Heart right ventricle (tissue), 16 donors: ENCODE measurements around the gene POU6F2. TPM values are rescaled to one million over a fixed set of nuclear protein-coding genes. Genes with fewer than 3 reads are reported as not detected.

Experiments used
- ATAC-seq, 8 donors: fragments of 200-7000 bp; cut with Tn5 transposase; one replicate each; pipeline ENCODE4 v1.9.1; 2020; ENCODE audit warnings: mild to moderate bottlenecking in 8 of 8, moderate library complexity in 8 of 8, moderate number of reproducible peaks in 1 of 8
- DNase-seq, 2 donors: peaks; one replicate each; pipeline ENCODE4 v3.0.0-alpha.2; 2020
- H3K27ac ChIP-seq, 10 donors: fragments of 200-600 bp; sonication (generic) in 2 of 10; one replicate each; pipeline versions ENCODE4 v1.5.0 to v1.8.0; 2020 to 2022; ENCODE audit warnings: mild to moderate bottlenecking in 3 of 10
- H3K27me3 ChIP-seq, 7 donors: fragments of 200-600 bp; one replicate each; pipeline ENCODE4 v1.8.0; 2021 to 2022; ENCODE audit warnings: mild to moderate bottlenecking in 2 of 7
- H3K36me3 ChIP-seq, 9 donors: fragments of 200-600 bp; sonication (generic) in 1 of 9; one replicate each; pipeline versions ENCODE4 v1.5.0 to v1.8.0; 2020 to 2022; ENCODE audit warnings: mild to moderate bottlenecking in 2 of 9
- H3K4me1 ChIP-seq, 9 donors: fragments of 200-600 bp; sonication (generic) in 1 of 9; one replicate each; pipeline versions ENCODE4 v1.5.0 to v1.8.0; 2020 to 2022; ENCODE audit warnings: mild to moderate bottlenecking in 4 of 9
- H3K4me3 ChIP-seq, 10 donors: fragments of 200-600 bp; sonication (generic) in 2 of 10; one replicate each; pipeline versions ENCODE4 v1.5.0 to v1.8.0; 2020 to 2022; ENCODE audit warnings: mild to moderate bottlenecking in 7 of 10, moderate library complexity in 2 of 10
- H3K9me3 ChIP-seq, 11 donors: fragments of 200-600 bp in 10 of 11; sonication (generic) in 2 of 11; one replicate each; pipeline versions ENCODE4 v1.5.0 to v1.8.0; 2013 to 2022; ENCODE audit warnings: mild to moderate bottlenecking in 2 of 11, control low read depth in 1 of 11, moderate library complexity in 1 of 11
- WGBS, 2 donors: extraction: QIAGEN DNeasy Blood & Tissue Kit; methylation state at CpG; one replicate each; pipeline ENCODE4 v1.1.7; 2013; ENCODE audit warnings: inconsistent platforms in 1 of 2; 5-methylcytosine and 5-hydroxymethylcytosine counted together
- intact Hi-C, 10 donors: fragments of 100-400 bp; cut with DNase I; formaldehyde crosslinking; loops; one replicate each; pipeline versions ENCODE4 v1.11.1 to v1.14.2; 2022
- polyA plus RNA-seq, 2 donors: library from polyadenylated mRNA; stranded (reverse); fragments of 200-250 nt; gene quantifications; one replicate each; pipeline ENCODE4 v1.2.3, GENCODE V29; 2013
- total RNA-seq, 10 donors: library from RNA; stranded (reverse); fragmentation: NEBNext Ultra II Directional in 3 of 10; extraction: Animal tissue kit (Norgen Biotek cat#: 25700) in 3 of 10; gene quantifications; one replicate each; pipeline versions ENCODE4 v1.2.1 to v1.2.4, GENCODE V29; 2021 to 2023
- TF ChIP-seq, protein P1 (sequence below), 9 donors: fragments of 200-600 bp; sonication (generic) in 2 of 9; IDR thresholded peaks; one replicate each; pipeline versions ENCODE4 v1.5.0 to v1.8.0; 2021 to 2022; ENCODE audit warnings: antibody characterized with exemption in 9 of 9, mild to moderate bottlenecking in 5 of 9, moderate library complexity in 1 of 9
- donor health status: Arrhythmogenic right ventricular cardiomyopathy.
- donor health status: ischemic (EF 13 %, LVEDD 7.1; RV severe dilation, severe dysfunction).
- donor health status: healthy with polysubstance abuse.
- donor health status: DM: no; HTN: yes; CAD: no.
- donor health status: DM: no; HTN: no; CAD: no.
- donor health status: ischemic (EF 25% LVEDD 6.9; RV normal size, moderate dysfunction).
- donor health status: ischemic (EF 25% LVEDD 5.7; RV mildly dilated, moderate dysfunction).
- donor health status: healthy.
- donor health status: DM: yes; HTN: yes; CAD: no.
- donor health status: Ischemic cardiomyopathy.
- donor health status: ischemic (EF 35%, LVEDD 5.7; RV mildly dilated, moderate dysfunction).
- donor health status: nonischemic (EF 11% LVEDD 7.7; RV severe dilation, severe dysfunction).
- donor health status: DM: yes; HTN: yes; CAD: no.
- donor health status: PGD.
- donor health status: ischemic (EF 29% LVEDD 5.4; RV normal size, mild dysfunction).
- donor health status: nonischemic (EF 23%, LVEDD 6.1; RV moderate dilation, normal function).

The POU6F2 gene
- total and polyA plus RNA-seq, 12 donors, result under 0.01 to 0.83 (median 0.34) TPM

DNA sequence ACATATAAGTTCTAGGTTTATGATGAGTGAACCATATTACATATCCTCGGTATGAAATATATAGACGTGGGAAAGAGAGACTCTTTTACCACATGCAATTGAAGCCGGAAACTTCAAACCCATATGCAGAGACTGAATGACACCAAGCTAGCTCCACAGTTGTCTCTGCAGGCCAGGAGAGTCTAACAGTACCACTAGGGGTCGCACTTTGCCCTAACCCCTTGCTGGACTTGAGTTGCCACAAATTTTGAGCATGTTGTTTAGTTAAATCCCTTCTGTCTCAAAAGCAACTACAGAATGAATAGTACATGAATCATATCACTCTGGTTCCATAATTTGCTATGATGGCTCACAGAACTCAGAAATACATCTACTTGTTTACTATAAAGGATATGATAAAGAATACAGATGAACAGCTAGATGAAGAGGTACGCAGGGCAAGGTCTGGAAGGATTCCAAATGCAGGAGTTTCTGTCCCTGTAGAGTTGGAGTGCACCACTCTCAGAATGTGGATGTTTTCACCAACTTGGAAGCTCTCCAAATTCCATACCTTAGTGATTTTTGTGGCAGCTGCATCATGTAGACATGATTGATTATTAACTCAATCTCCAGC is 476.1 kb downstream of the POU6F2 start:
- intact Hi-C loops, result no loop called here
- DNase-seq (no peak), ATAC-seq (no peak)
- Histone ChIP-seq H3K4me3 (no peak overlapping the region), H3K27ac (no peak overlapping the region), H3K27me3 (peaks cover 0 to 28% (median 9%) of the 10 kb centered on the region in 7 donors), H3K4me1 (no peaks in the 10 kb centered on the region), H3K36me3 (no peaks in the 10 kb centered on the region), H3K9me3 (no peaks in the 10 kb centered on the region)
- 41 to 45% methylated on average over 5 of the region's 5 CpGs for WGBS, 2 donors
- TF ChIP-seq, protein P1, sequence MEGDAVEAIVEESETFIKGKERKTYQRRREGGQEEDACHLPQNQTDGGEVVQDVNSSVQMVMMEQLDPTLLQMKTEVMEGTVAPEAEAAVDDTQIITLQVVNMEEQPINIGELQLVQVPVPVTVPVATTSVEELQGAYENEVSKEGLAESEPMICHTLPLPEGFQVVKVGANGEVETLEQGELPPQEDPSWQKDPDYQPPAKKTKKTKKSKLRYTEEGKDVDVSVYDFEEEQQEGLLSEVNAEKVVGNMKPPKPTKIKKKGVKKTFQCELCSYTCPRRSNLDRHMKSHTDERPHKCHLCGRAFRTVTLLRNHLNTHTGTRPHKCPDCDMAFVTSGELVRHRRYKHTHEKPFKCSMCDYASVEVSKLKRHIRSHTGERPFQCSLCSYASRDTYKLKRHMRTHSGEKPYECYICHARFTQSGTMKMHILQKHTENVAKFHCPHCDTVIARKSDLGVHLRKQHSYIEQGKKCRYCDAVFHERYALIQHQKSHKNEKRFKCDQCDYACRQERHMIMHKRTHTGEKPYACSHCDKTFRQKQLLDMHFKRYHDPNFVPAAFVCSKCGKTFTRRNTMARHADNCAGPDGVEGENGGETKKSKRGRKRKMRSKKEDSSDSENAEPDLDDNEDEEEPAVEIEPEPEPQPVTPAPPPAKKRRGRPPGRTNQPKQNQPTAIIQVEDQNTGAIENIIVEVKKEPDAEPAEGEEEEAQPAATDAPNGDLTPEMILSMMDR (IDR thresholded peaks at IDR 0.05), result peak; percentile 13 to 77 (median 53)

DNA sequence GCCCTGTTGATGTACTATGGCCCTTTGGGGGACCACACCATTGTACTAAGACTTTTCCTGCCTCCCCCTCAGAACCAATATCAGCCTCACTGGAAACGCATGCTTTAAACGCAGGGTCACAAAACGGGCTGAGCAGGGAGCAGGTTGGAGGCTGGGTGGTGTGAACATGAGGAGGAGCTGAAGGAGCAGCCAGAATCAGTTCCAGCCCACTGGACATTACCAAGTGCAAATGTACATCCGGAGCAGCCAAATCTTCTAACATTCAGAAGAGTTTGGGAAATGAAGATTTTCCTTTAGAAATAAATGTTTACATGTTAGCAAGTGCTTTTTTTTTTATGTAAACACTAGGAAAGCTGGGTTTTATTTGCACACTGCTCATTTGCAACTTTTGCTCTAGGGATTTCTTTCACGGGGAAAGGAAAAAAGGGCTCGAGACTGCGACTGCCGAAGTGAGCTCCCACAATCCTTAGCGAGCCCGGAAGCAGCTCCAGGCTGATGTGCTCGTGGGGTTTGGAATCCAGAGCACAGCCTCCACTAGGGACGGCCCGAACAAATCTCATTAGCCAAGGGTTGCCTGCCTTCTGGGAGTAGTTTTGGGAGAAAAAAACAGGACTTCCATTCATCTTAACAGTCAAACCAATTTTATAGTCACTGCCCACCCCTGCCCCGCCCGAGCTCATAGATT is 480.5 kb downstream of the POU6F2 start:
- TF ChIP-seq, protein P1 (IDR thresholded peaks at IDR 0.05), result no peak
- ATAC-seq (peak in 2 of 8 donors; percentile 42 to 52), DNase-seq (no peak)
- peaks cover 0 to 7% (median 0%) of the 10 kb centered on the region in 7 donors for H3K27me3 ChIP-seq
- no peaks in the 10 kb centered on the region for H3K9me3 ChIP-seq
- no peaks in the 10 kb centered on the region for H3K4me1 ChIP-seq
- intact Hi-C loops, result no loop called here
- H3K27ac ChIP-seq, result no peak overlapping the region
- H3K36me3 ChIP-seq, result no peaks in the 10 kb centered on the region
- 60 to 64% methylated on average over 15 of the region's 15 CpGs for WGBS, 2 donors
- peak overlapping the region in 4 of 10 donors; percentile 10 to 31 (median 10) for H3K4me3 ChIP-seq

DNA sequence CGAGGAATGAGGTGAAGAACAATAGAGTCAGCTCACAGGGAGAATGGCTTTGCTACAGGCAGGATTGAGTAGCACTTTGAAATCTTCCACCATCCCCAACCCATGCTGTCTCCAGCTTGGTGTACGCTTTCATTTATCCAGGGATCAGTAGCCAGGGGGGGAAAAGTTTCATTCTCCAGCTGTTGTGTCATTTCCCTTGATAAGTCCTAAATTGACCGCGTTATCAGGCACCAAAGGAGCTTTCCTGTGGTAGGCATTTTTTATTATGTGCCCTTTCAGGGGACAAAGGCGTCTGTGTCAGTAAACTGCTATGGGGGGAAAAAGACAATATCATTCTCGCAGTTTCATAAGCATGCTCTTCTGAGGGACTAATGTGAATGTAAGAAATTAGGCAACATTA is 481.9 kb downstream of the POU6F2 start:
- Histone ChIP-seq H3K4me3 (no peak overlapping the region), H3K27ac (no peak overlapping the region), H3K36me3 (no peaks in the 10 kb centered on the region), H3K4me1 (no peaks in the 10 kb centered on the region), H3K9me3 (no peaks in the 10 kb centered on the region), H3K27me3 (peaks cover 0 to 7% (median 0%) of the 10 kb centered on the region in 7 donors)
- intact Hi-C loops, result loop anchor here in 5 of 10 donors (5.0 to 10.0 kb wide), 4 partner anchors 525 to 665 kb away; no protein-coding TSS in a partner anchor
- DNase-seq, result no peak
- WGBS, 2 donors, result 57 to 60% methylated on average over 6 of the region's 6 CpGs
- TF ChIP-seq, protein P1 (IDR thresholded peaks at IDR 0.05), result no peak
- ATAC-seq, result no peak

DNA sequence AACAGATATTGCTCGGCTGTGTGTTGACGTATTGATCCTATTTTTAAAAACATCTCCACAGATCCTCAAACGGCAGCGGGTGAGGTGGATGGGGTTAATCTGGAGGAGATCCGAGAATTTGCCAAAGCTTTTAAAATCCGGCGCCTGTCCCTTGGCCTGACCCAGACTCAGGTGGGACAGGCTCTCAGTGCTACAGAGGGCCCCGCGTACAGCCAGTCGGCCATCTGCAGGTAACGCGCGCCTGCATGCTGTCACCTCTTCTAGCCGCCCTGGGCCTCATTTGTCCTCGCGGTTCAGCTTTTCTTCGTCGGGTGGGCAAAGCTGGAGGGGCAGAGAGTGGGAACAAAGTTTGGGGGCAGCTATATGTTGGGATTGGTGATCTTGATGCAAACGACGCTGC is 482.8 kb downstream of the POU6F2 start:
- WGBS, 2 donors, result 92 to 95% methylated on average over 20 of the region's 20 CpGs
- Histone ChIP-seq H3K9me3 (no peaks in the 10 kb centered on the region), H3K4me1 (peaks cover 0 to 6% (median 0%) of the 10 kb centered on the region in 9 donors), H3K36me3 (no peaks in the 10 kb centered on the region), H3K27me3 (peaks cover 0 to 9% (median 0%) of the 10 kb centered on the region in 7 donors), H3K27ac (no peak overlapping the region), H3K4me3 (no peak overlapping the region)
- ATAC-seq (no peak), DNase-seq (no peak)
- intact Hi-C loops, result loop anchor here in 5 of 10 donors (5.0 to 10.0 kb wide), 4 partner anchors 526 to 666 kb away; no protein-coding TSS in a partner anchor
- TF ChIP-seq, protein P1 (IDR thresholded peaks at IDR 0.05), result no peak
